MM.1S (cell line): ENCODE measurements around the gene FMN1.

ENCODE experiments used
- DNase-seq: peaks from one replicate; pipeline ENCODE4 v3.0.0-alpha.2; 2015
- H2AFZ ChIP-seq: fragments of 300-600 bp; sonication (generic); 2 replicates; pipeline ENCODE4 v1.6.0; 2016; ENCODE audit warnings: antibody characterized with exemption, low read length
- H3F3A ChIP-seq: fragments of 300-600 bp; sonication (generic); 2 replicates; pipeline ENCODE4 v1.6.1; 2016; ENCODE audit warnings: mild to moderate bottlenecking, antibody characterized with exemption, low read length, moderate library complexity, mixed read lengths; ENCODE audit not compliant: insufficient read depth
- H3K27ac ChIP-seq: fragments of 300-600 bp; sonication (generic); 2 replicates; pipeline ENCODE4 v1.5.1; 2016; ENCODE audit warnings: mild to moderate bottlenecking, low read length
- H3K27me3 ChIP-seq: fragments of 300-600 bp; sonication (generic); replicated peaks from 2 replicates; pipeline ENCODE4 v1.6.0; 2016; ENCODE audit warnings: low read length; ENCODE audit not compliant: insufficient read depth
- H3K36me3 ChIP-seq: fragments of 300-600 bp; sonication (generic); replicated peaks from 2 replicates; pipeline ENCODE4 v1.6.1; 2016; ENCODE audit warnings: mild to moderate bottlenecking, low read length, mixed read lengths; ENCODE audit not compliant: insufficient read depth
- H3K4me1 ChIP-seq: fragments of 300-600 bp; sonication (generic); 2 replicates; pipeline ENCODE4 v1.6.1; 2016; ENCODE audit warnings: low read length, mixed read lengths
- H3K4me2 ChIP-seq: fragments of 300-600 bp; sonication (generic); 2 replicates; pipeline ENCODE4 v1.6.0; 2016; ENCODE audit warnings: low read depth, low read length
- H3K4me3 ChIP-seq: fragments of 300-600 bp; sonication (generic); 2 replicates; pipeline ENCODE4 v1.5.1; 2016; ENCODE audit warnings: low read length, mixed read lengths
- H3K79me2 ChIP-seq: fragments of 300-600 bp; sonication (generic); 2 replicates; pipeline ENCODE4 v1.6.1; 2016; ENCODE audit warnings: mixed run types, low read length, mixed read lengths
- H3K9ac ChIP-seq: fragments of 300-600 bp; sonication (generic); 2 replicates; pipeline ENCODE4 v1.6.1; 2016; ENCODE audit warnings: low read length, mixed read lengths
- H3K9me2 ChIP-seq: fragments of 300-600 bp; sonication (generic); replicated peaks from 2 replicates; pipeline ENCODE4 v1.6.1; 2016; ENCODE audit warnings: mild to moderate bottlenecking, low read length, mixed read lengths; ENCODE audit not compliant: insufficient read depth
- H3K9me3 ChIP-seq: fragments of 300-600 bp; sonication (generic); replicated peaks from 2 replicates; pipeline ENCODE4 v1.6.1; 2016; ENCODE audit warnings: mild to moderate bottlenecking, low read length, mixed read lengths; ENCODE audit not compliant: insufficient read depth
- H4K20me1 ChIP-seq: fragments of 300-600 bp; sonication (generic); 2 replicates; pipeline ENCODE4 v1.6.1; 2016; ENCODE audit warnings: mild to moderate bottlenecking, low read length, moderate library complexity, mixed read lengths; ENCODE audit not compliant: insufficient read depth
- EZH2 ChIP-seq: fragments of 300-600 bp; sonication (generic); optimal IDR thresholded peaks from 2 replicates; pipeline ENCODE3; 2017; ENCODE audit warnings: low read depth, mild to moderate bottlenecking, antibody characterized with exemption, low read length, mixed read lengths
- EZH2phosphoT487 ChIP-seq: fragments of 300-600 bp; sonication (generic); IDR thresholded peaks from 2 replicates; pipeline ENCODE4 v1.6.1; 2018; ENCODE audit warnings: antibody characterized with exemption, low read length
- TF ChIP-seq, protein P1 (sequence below): fragments of 300-600 bp; sonication (generic); IDR thresholded peaks from 2 replicates; pipeline ENCODE4 v1.5.1; 2016; ENCODE audit warnings: antibody characterized with exemption, low read length, mixed read lengths

Gene FMN1

DNA sequence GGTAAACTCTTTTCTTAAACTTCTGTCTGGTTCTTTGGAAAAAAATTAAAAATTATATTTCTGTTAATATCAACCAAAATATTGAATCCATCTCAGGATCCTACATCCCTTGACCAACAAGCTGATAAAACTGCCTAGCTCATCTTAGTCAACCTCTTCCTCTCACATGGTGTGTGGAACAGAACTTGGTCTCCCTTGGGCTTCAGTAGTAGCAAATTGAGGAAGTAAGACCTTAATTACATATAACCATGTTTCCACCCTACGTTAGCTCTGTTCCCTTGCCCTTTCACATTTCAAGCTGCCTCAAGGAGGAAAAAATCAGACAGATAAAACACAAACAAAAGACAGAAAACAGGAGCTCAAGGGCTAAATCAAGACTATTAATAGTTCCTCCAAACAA, 360.4 kb downstream of the FMN1 start:
- no peaks in the 10 kb centered on the region for H4K20me1 ChIP-seq
- H3K79me2 ChIP-seq: no peaks in the 10 kb centered on the region
- no peaks in the 10 kb centered on the region for H3K9me3 ChIP-seq
- H3F3A ChIP-seq: no peaks in the 10 kb centered on the region
- H3K9me2 ChIP-seq: no peaks in the 10 kb centered on the region
- no peak overlapping the region for H3K27ac ChIP-seq
- DNase-seq: no peak
- no peaks in the 10 kb centered on the region for H3K4me1 ChIP-seq
- H3K9ac ChIP-seq: no peak overlapping the region
- no peak overlapping the region for H3K4me3 ChIP-seq
- no peak overlapping the region for H3K4me2 ChIP-seq
- no peaks in the 10 kb centered on the region for H3K36me3 ChIP-seq
- no peak for TF ChIP-seq EZH2phosphoT487
- TF ChIP-seq, protein P1, sequence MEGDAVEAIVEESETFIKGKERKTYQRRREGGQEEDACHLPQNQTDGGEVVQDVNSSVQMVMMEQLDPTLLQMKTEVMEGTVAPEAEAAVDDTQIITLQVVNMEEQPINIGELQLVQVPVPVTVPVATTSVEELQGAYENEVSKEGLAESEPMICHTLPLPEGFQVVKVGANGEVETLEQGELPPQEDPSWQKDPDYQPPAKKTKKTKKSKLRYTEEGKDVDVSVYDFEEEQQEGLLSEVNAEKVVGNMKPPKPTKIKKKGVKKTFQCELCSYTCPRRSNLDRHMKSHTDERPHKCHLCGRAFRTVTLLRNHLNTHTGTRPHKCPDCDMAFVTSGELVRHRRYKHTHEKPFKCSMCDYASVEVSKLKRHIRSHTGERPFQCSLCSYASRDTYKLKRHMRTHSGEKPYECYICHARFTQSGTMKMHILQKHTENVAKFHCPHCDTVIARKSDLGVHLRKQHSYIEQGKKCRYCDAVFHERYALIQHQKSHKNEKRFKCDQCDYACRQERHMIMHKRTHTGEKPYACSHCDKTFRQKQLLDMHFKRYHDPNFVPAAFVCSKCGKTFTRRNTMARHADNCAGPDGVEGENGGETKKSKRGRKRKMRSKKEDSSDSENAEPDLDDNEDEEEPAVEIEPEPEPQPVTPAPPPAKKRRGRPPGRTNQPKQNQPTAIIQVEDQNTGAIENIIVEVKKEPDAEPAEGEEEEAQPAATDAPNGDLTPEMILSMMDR: no peak
- TF ChIP-seq EZH2: no peak
- H3K27me3 ChIP-seq: no peaks in the 10 kb centered on the region
- H2AFZ ChIP-seq: no peak overlapping the region

DNA sequence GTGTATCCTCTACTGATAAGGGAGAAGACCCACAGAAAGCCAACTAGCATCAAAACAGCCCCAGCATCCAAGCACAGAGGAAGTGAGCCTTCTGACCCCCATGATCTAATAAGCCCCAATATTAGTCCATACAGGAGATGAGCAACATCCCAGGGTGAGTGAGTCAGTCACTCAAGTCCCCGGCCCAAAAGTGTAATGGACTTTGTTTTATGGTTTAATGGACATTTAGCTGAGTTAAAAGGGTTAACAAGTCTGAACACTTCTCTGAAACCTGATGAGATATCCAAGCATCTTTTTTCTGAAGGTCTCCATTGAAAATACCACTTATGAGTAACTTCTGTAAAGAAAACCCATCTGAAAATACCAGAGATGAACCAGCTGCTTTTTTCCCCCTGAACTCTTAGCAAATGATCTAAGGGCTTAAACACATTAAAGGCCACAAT, 361.1 kb downstream of the FMN1 start:
- no peaks in the 10 kb centered on the region for H3K36me3 ChIP-seq
- H3K27ac ChIP-seq: no peak overlapping the region
- no peaks in the 10 kb centered on the region for H3F3A ChIP-seq
- H4K20me1 ChIP-seq: no peaks in the 10 kb centered on the region
- no peak for DNase-seq
- H3K9me2 ChIP-seq: no peaks in the 10 kb centered on the region
- no peaks in the 10 kb centered on the region for H3K4me1 ChIP-seq
- H3K79me2 ChIP-seq: no peaks in the 10 kb centered on the region
- H3K4me2 ChIP-seq: no peak overlapping the region
- TF ChIP-seq, protein P1: no peak
- no peak for TF ChIP-seq EZH2
- TF ChIP-seq EZH2phosphoT487: no peak
- no peak overlapping the region for H3K9ac ChIP-seq
- no peak overlapping the region for H3K4me3 ChIP-seq
- no peak overlapping the region for H2AFZ ChIP-seq
- H3K27me3 ChIP-seq: no peaks in the 10 kb centered on the region
- no peaks in the 10 kb centered on the region for H3K9me3 ChIP-seq

DNA sequence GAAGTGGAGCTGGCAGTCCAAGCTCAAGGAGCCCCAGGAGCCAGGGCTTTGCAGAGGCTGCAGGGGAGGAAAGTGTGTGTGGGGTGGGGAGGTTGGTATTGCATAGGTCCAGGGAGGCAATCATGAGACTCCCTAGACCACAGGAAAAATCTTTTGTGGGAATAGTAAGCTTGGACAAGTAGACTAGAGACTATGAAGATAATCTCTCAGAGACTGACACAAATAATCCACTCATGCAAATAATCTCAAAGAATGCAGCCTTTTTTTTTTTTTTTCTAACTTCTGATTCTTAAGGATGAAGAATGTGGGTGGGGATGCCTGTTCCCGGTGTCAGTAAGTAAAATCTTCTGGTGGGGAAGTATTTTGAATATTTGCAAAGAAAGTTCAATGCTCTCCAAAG, 363.0 kb downstream of the FMN1 start:
- Histone ChIP-seq H2AFZ (no peak overlapping the region), H3F3A (no peaks in the 10 kb centered on the region), H3K9me2 (no peaks in the 10 kb centered on the region), H3K36me3 (no peaks in the 10 kb centered on the region), H3K9me3 (no peaks in the 10 kb centered on the region), H3K4me2 (no peak overlapping the region), H3K27ac (no peak overlapping the region), H4K20me1 (no peaks in the 10 kb centered on the region), H3K79me2 (no peaks in the 10 kb centered on the region), H3K27me3 (no peaks in the 10 kb centered on the region), H3K9ac (no peak overlapping the region), H3K4me1 (no peaks in the 10 kb centered on the region), H3K4me3 (no peak overlapping the region)
- no peak for DNase-seq
- TF ChIP-seq EZH2 (no peak), EZH2phosphoT487 (no peak)

DNA sequence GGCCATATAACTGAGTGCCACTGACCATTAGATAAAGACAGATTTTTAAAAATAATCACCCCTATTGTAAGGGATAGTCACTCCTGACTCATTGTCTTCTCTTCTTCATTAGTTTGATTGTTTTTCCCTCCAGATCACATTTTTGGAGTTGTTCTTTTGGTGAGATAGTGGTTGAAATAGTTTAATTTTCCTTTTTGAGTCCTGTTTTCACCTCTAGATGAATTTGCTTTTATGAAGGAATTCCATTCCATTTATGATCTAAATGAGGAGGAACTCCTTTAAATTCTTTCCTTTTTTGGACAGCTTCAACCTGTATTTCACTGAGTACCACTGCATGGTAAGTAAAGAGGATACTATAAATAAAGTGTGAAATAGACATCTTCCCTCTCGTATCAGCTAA, 364.3 kb downstream of the FMN1 start:
- TF ChIP-seq EZH2phosphoT487 (no peak), EZH2 (no peak)
- TF ChIP-seq, protein P1: no peak
- no peak overlapping the region for H3K4me2 ChIP-seq
- H3K4me3 ChIP-seq: no peak overlapping the region
- no peak for DNase-seq
- H3K36me3 ChIP-seq: no peaks in the 10 kb centered on the region
- H4K20me1 ChIP-seq: no peaks in the 10 kb centered on the region
- H3K9me2 ChIP-seq: no peaks in the 10 kb centered on the region
- H3K27me3 ChIP-seq: no peaks in the 10 kb centered on the region
- no peaks in the 10 kb centered on the region for H3K9me3 ChIP-seq
- H3K27ac ChIP-seq: no peak overlapping the region
- H3K79me2 ChIP-seq: no peaks in the 10 kb centered on the region
- no peaks in the 10 kb centered on the region for H3F3A ChIP-seq
- H3K9ac ChIP-seq: no peak overlapping the region
- no peaks in the 10 kb centered on the region for H3K4me1 ChIP-seq
- no peak overlapping the region for H2AFZ ChIP-seq
